ENCODE data around the gene AKAP8. TPM values are rescaled to one million over a fixed set of nuclear protein-coding genes. Genes with fewer than 3 reads are reported as not detected.
"Not testable (repeated sequence)": the region's sequence is repeated elsewhere in the genome, so short reads cannot be mapped to it uniquely, and the experiment has no call there.

Gene AKAP8
- total and polyA plus RNA-seq, 7 donors: 15.9 to 42.8 (median 19.9) TPM

DNA sequence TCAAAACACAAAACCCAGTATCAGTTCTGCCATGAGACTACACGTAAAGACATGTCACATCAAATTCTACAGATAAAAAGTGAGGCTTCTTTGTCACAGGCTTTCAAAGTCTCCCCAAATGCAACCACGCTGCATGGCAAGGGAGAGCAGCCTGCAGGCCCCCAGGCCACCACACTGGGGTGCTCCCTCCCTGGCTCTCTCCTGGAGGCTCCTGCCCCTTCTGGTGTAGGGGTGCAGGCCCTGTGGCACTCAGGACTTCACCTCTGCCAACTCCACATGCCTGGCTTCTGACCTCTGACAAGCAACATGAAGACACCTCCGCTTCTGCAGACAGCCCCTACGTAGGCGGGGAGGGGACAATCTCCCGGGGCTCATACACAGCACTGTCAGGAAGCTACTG lies 14.3 kb downstream of the AKAP8 start:
- WGBS, 3 donors: 88 to 92% (median 90%) methylated on average over 6 of the region's 6 CpGs
- Histone ChIP-seq H3K36me3 (ENCODE audit: insufficient read depth in 1 of 2, low read depth in 1 of 2) (peaks cover 21 to 82% of the 10 kb centered on the region in 2 donors), H3K27me3 (ENCODE audit: insufficient read depth in 3 of 3, low read length in 2 of 3) (no peaks in the 10 kb centered on the region), H3K4me1 (no peaks in the 10 kb centered on the region), H3K27ac (no peak overlapping the region), H3K9me3 (no peaks in the 10 kb centered on the region), H3K4me3 (no peak overlapping the region)
- DNase-seq: no peak
- TF ChIP-seq CTCF (IDR thresholded peaks at IDR 0.05): no peak
- intact Hi-C loops (cut with DNase I): no loop called here
- ATAC-seq: peak in 1 of 4 donors; percentile 39

DNA sequence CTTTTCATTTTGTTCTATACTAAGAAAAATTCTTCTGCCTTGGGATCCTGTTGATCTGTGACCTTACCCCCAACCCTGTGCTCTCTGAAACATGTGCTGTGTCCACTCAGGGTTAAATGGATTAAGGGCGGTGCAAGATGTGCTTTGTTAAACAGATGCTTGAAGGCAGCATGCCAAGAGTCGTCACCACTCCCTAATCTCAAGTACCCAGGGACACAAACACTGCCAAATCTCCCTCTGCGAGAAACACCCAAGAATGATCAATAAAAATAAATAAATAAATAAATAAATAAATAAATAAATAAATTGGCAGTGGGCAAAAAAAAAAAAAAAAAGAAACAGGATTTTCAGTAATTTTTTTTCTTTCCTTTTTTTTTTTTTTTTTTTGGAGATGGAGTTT lies 15.8 kb downstream of the AKAP8 start:
- DNase-seq; intact Hi-C loops (cut with DNase I); H3K4me1 ChIP-seq: not testable (repeated sequence)

GRCh38 chr19:15363048-15363447 lies 16.5 kb downstream of the AKAP8 start:
- peaks cover 22 to 81% of the 10 kb centered on the region in 2 donors for H3K36me3 ChIP-seq (ENCODE audit: insufficient read depth in 1 of 2, low read depth in 1 of 2)
- ATAC-seq; H3K4me3 ChIP-seq; H3K9me3 ChIP-seq; H3K4me1 ChIP-seq; intact Hi-C loops (cut with DNase I); DNase-seq; H3K27me3 ChIP-seq (ENCODE audit: insufficient read depth in 3 of 3, low read length in 2 of 3); H3K27ac ChIP-seq: not testable (repeated sequence)
- WGBS, 3 donors: 92 to 100% (median 97%) methylated on average over 13 to 28 of the region's 30 CpGs

More for the DNA sequence above, 15.8 kb downstream of the AKAP8 start:
- not testable (repeated sequence) for H3K27me3 ChIP-seq (ENCODE audit: insufficient read depth in 3 of 3, low read length in 2 of 3); H3K27ac ChIP-seq; H3K4me3 ChIP-seq; ATAC-seq; H3K9me3 ChIP-seq
- peaks cover 16 to 81% of the 10 kb centered on the region in 2 donors for H3K36me3 ChIP-seq (ENCODE audit: insufficient read depth in 1 of 2, low read depth in 1 of 2)
- 27 to 75% (median 58%) methylated on average over 3 of the region's 3 CpGs for WGBS, 3 donors

DNA sequence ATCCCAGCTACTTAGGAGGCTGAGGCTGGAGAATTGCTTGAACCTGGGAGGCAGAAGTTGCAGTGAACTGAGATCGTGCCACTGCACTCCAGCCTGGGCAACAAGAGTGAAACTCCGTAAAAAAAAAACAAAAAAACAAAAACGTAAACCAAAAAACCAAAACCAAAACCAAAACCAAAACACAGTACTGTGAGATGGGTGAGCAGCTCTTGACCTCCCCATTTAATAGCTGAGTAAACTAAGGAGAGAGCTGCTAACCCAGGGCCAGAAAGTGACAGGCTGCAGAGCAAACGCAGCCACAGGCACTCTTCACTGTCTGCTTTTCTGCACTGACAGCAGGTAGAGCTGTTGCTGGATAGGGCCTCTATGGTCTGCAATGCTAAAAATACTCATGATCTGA lies 19.6 kb downstream of the AKAP8 start:
- H3K9me3 ChIP-seq; H3K4me3 ChIP-seq; H3K27ac ChIP-seq; H3K4me1 ChIP-seq; intact Hi-C loops (cut with DNase I); H3K27me3 ChIP-seq (ENCODE audit: insufficient read depth in 3 of 3, low read length in 2 of 3): not testable (repeated sequence)
- H3K36me3 ChIP-seq (ENCODE audit: insufficient read depth in 1 of 2, low read depth in 1 of 2): peaks cover 10 to 81% of the 10 kb centered on the region in 2 donors
- peak in 1 of 4 donors; percentile 24 for ATAC-seq
- 75 to 83% (median 82%) methylated on average over 4 of the region's 4 CpGs for WGBS, 3 donors
- DNase-seq: peak in 1 of 2 donors; percentile 6

DNA sequence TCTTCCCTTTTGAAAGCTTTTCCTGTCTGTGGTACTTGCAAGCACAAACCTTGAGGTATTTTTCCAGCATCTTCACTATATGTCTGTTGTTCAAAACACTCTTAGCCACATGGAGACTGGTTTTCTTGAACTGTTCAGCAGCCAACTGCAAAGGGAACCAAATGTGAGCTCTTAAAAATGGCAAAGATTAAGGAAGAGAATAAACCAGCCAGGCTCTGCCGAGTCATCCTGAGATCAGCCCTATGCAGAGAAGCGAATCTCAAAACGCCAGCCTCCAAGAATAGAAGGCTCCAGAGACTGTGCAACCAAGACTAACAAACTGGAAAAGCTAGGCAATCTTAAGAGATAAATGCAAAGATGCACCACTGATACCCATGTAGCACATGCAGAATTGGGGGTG lies 20.7 kb downstream of the AKAP8 start:
- no peak overlapping the region for H3K4me3 ChIP-seq
- 83 to 89% (median 87%) methylated on average over 3 of the region's 3 CpGs for WGBS, 3 donors
- DNase-seq (no peak), ATAC-seq (no peak)
- peak overlapping the region; percentile 16 for H3K27ac ChIP-seq
- H3K9me3 ChIP-seq: no peaks in the 10 kb centered on the region
- no peaks in the 10 kb centered on the region for H3K27me3 ChIP-seq (ENCODE audit: insufficient read depth in 3 of 3, low read length in 2 of 3)
- TF ChIP-seq CTCF (IDR thresholded peaks at IDR 0.05): no peak
- peaks cover 5% of the 10 kb centered on the region for H3K4me1 ChIP-seq
- intact Hi-C loops (cut with DNase I): no loop called here
- H3K36me3 ChIP-seq (ENCODE audit: insufficient read depth in 1 of 2, low read depth in 1 of 2): peaks cover 10 to 83% of the 10 kb centered on the region in 2 donors

- TF ChIP-seq CTCF (IDR thresholded peaks at IDR 0.05): no peak
These were observed 21.7 kb downstream of the AKAP8 start for GRCh38 chr19:15357906-15358305.

More at GRCh38 chr19:15357906-15358305, 21.7 kb downstream of the AKAP8 start:
- peaks cover 10 to 90% of the 10 kb centered on the region in 2 donors for H3K36me3 ChIP-seq (ENCODE audit: insufficient read depth in 1 of 2, low read depth in 1 of 2)
- H3K4me3 ChIP-seq: no peak overlapping the region
- H3K9me3 ChIP-seq: no peaks in the 10 kb centered on the region
- intact Hi-C loops (cut with DNase I): no loop called here
- WGBS, 3 donors: 96 to 99% (median 97%) methylated on average over 4 of the region's 4 CpGs
- no peak overlapping the region for H3K27ac ChIP-seq
- peaks cover 5% of the 10 kb centered on the region for H3K4me1 ChIP-seq
- ATAC-seq (no peak), DNase-seq (no peak)
- H3K27me3 ChIP-seq (ENCODE audit: insufficient read depth in 3 of 3, low read length in 2 of 3): no peaks in the 10 kb centered on the region
